Measurements from ENCODE around the gene C1orf174.

GRCh38 chr1:3925256-3925655 lies 25.2 kb upstream of the C1orf174 start:
- TF ChIP-seq, protein P1, sequence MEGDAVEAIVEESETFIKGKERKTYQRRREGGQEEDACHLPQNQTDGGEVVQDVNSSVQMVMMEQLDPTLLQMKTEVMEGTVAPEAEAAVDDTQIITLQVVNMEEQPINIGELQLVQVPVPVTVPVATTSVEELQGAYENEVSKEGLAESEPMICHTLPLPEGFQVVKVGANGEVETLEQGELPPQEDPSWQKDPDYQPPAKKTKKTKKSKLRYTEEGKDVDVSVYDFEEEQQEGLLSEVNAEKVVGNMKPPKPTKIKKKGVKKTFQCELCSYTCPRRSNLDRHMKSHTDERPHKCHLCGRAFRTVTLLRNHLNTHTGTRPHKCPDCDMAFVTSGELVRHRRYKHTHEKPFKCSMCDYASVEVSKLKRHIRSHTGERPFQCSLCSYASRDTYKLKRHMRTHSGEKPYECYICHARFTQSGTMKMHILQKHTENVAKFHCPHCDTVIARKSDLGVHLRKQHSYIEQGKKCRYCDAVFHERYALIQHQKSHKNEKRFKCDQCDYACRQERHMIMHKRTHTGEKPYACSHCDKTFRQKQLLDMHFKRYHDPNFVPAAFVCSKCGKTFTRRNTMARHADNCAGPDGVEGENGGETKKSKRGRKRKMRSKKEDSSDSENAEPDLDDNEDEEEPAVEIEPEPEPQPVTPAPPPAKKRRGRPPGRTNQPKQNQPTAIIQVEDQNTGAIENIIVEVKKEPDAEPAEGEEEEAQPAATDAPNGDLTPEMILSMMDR (IDR thresholded peaks at IDR 0.05), result no peak
- no peak for TF ChIP-seq TCF7L2 (IDR thresholded peaks at IDR 0.05; ENCODE audit: low read depth, low read length)
- no peak for TF ChIP-seq POLR2AphosphoS5 (IDR thresholded peaks at IDR 0.05; ENCODE audit: low read depth, low read length)
- TF ChIP-seq, protein P2, sequence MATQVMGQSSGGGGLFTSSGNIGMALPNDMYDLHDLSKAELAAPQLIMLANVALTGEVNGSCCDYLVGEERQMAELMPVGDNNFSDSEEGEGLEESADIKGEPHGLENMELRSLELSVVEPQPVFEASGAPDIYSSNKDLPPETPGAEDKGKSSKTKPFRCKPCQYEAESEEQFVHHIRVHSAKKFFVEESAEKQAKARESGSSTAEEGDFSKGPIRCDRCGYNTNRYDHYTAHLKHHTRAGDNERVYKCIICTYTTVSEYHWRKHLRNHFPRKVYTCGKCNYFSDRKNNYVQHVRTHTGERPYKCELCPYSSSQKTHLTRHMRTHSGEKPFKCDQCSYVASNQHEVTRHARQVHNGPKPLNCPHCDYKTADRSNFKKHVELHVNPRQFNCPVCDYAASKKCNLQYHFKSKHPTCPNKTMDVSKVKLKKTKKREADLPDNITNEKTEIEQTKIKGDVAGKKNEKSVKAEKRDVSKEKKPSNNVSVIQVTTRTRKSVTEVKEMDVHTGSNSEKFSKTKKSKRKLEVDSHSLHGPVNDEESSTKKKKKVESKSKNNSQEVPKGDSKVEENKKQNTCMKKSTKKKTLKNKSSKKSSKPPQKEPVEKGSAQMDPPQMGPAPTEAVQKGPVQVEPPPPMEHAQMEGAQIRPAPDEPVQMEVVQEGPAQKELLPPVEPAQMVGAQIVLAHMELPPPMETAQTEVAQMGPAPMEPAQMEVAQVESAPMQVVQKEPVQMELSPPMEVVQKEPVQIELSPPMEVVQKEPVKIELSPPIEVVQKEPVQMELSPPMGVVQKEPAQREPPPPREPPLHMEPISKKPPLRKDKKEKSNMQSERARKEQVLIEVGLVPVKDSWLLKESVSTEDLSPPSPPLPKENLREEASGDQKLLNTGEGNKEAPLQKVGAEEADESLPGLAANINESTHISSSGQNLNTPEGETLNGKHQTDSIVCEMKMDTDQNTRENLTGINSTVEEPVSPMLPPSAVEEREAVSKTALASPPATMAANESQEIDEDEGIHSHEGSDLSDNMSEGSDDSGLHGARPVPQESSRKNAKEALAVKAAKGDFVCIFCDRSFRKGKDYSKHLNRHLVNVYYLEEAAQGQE (IDR thresholded peaks at IDR 0.05; ENCODE audit: insufficient read depth in 1 of 2, low read depth in 2 of 2, low read length in 1 of 2), result no peak

All from Panc1 (cell line).